Kidney (tissue), 14 donors: ENCODE data around the gene IQSEC1. TPM values are rescaled to one million over a fixed set of nuclear protein-coding genes. Genes with fewer than 3 reads are reported as not detected.

ENCODE experiments used
- DNase-seq, 5 donors: peaks; one replicate each; pipeline ENCODE4 v3.0.0-alpha.2; 2013 to 2020
- FAIRE-seq: peaks from 2 replicates; lab custom pipeline; 2012; peaks lifted over from hg19 to GRCh38; lab: Jason Lieb, UNC
- H3K27ac ChIP-seq, 2 donors: one replicate each; pipeline ENCODE4 v1.7.0; 2013; ENCODE audit warnings: low read depth in 2 of 2, low read length in 2 of 2, inconsistent platforms in 1 of 2
- H3K27me3 ChIP-seq: one replicate; pipeline ENCODE4 v1.7.1; 2013; ENCODE audit warnings: low read length, inconsistent platforms; ENCODE audit not compliant: control insufficient read depth, insufficient read depth
- H3K36me3 ChIP-seq, 3 donors: one replicate each; pipeline versions ENCODE4 v1.7.0 to v1.7.1; 2013; ENCODE audit warnings: low read length in 3 of 3, control low read depth in 1 of 3, inconsistent platforms in 1 of 3; ENCODE audit not compliant: insufficient read depth in 3 of 3, control insufficient read depth in 2 of 3
- H3K4me1 ChIP-seq, 3 donors: one replicate each; pipeline versions ENCODE4 v1.7.0 to v1.7.1; 2013; ENCODE audit warnings: low read length in 3 of 3, inconsistent platforms in 1 of 3, low read depth in 1 of 3; ENCODE audit not compliant: control insufficient read depth in 2 of 3, insufficient read depth in 2 of 3
- H3K4me3 ChIP-seq, 3 donors: one replicate each; pipeline versions ENCODE4 v1.7.0 to v1.8.1; 2013; ENCODE audit warnings: low read length in 3 of 3, control low read depth in 1 of 3, inconsistent platforms in 1 of 3
- H3K9ac ChIP-seq, 3 donors: one replicate each; pipeline versions ENCODE4 v1.7.0 to v1.7.1; 2013; ENCODE audit warnings: low read length in 3 of 3, control low read depth in 1 of 3, inconsistent platforms in 1 of 3
- H3K9me3 ChIP-seq, 3 donors: one replicate each; pipeline versions ENCODE4 v1.7.0 to v1.7.1; 2013; ENCODE audit warnings: low read length in 3 of 3, control low read depth in 1 of 3, inconsistent platforms in 1 of 3; ENCODE audit not compliant: control insufficient read depth in 2 of 3, insufficient read depth in 1 of 3
- intact Hi-C: fragments of 100-400 bp; cut with DNase I; formaldehyde crosslinking; loops from one replicate; pipeline ENCODE4 v1.11.1; 2022
- polyA plus RNA-seq: library from polyadenylated mRNA; stranded (reverse); fragments of 350-450 nt; fragmentation: Illumina TruSeq; extraction: RNeasy Lipid Tissue Mini Kit (QIAGEN cat#74804); gene quantifications from one replicate; pipeline ENCODE4 v1.2.3, GENCODE V29; 2014; ENCODE audit warnings: low read depth, low replicate concordance; ENCODE audit not compliant: insufficient read depth
- total RNA-seq: library from RNA; stranded (reverse); fragmentation: NEBNext Ultra II Directional; extraction: Animal tissue kit (Norgen Biotek cat#: 25700); gene quantifications from one replicate; pipeline ENCODE4 v1.2.1, GENCODE V29; 2021
- TF ChIP-seq, protein P1 (sequence below): IDR thresholded peaks from 3 replicates; pipeline ENCODE4 v1.5.1; 2012; ENCODE audit warnings: mild to moderate bottlenecking, moderate library complexity, borderline replicate concordance; ENCODE audit not compliant: insufficient read depth; ENCODE audit errors: extremely low read depth
- donor health status: control.
- donor health status: control.
- donor health status: control.
- donor health status: control.
- donor health status: control.
- donor health status: DM: yes; HTN: yes; CAD: no.
- donor health status: Normal renal cell carcinoma (clear cell type).

The IQSEC1 gene
- total and polyA plus RNA-seq, 2 donors from 2014 or later, result 15.1 to 45.7 TPM

GRCh38 chr3:13051066-13051465 is 22.2 kb downstream of the IQSEC1 start:
- no peaks in the 10 kb centered on the region for H3K9me3 ChIP-seq
- FAIRE-seq (no peak), DNase-seq (peak in 1 of 5 donors; percentile 46)
- H3K4me3 ChIP-seq, result no peak overlapping the region
- no peak overlapping the region for H3K9ac ChIP-seq
- H3K27ac ChIP-seq, result no peak overlapping the region
- TF ChIP-seq, protein P1, sequence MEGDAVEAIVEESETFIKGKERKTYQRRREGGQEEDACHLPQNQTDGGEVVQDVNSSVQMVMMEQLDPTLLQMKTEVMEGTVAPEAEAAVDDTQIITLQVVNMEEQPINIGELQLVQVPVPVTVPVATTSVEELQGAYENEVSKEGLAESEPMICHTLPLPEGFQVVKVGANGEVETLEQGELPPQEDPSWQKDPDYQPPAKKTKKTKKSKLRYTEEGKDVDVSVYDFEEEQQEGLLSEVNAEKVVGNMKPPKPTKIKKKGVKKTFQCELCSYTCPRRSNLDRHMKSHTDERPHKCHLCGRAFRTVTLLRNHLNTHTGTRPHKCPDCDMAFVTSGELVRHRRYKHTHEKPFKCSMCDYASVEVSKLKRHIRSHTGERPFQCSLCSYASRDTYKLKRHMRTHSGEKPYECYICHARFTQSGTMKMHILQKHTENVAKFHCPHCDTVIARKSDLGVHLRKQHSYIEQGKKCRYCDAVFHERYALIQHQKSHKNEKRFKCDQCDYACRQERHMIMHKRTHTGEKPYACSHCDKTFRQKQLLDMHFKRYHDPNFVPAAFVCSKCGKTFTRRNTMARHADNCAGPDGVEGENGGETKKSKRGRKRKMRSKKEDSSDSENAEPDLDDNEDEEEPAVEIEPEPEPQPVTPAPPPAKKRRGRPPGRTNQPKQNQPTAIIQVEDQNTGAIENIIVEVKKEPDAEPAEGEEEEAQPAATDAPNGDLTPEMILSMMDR, result no peak
- intact Hi-C loops, result no loop called here
- H3K4me1 ChIP-seq, result no peaks in the 10 kb centered on the region
- no peaks in the 10 kb centered on the region for H3K27me3 ChIP-seq
- H3K36me3 ChIP-seq, result no peaks in the 10 kb centered on the region

GRCh38 chr3:13050446-13050845 is 22.8 kb downstream of the IQSEC1 start:
- DNase-seq (no peak), FAIRE-seq (no peak)
- no peaks in the 10 kb centered on the region for H3K9me3 ChIP-seq
- H3K4me1 ChIP-seq, result no peaks in the 10 kb centered on the region
- no peaks in the 10 kb centered on the region for H3K27me3 ChIP-seq
- H3K36me3 ChIP-seq, result no peaks in the 10 kb centered on the region
- intact Hi-C loops, result no loop called here
- TF ChIP-seq, protein P1, result no peak
- H3K9ac ChIP-seq, result no peak overlapping the region
- H3K4me3 ChIP-seq, result no peak overlapping the region
- H3K27ac ChIP-seq, result no peak overlapping the region

- no peaks in the 10 kb centered on the region for H3K36me3 ChIP-seq
- FAIRE-seq, result no peak
- DNase-seq, result no peak
These were observed 23.8 kb downstream of the IQSEC1 start for GRCh38 chr3:13049400-13049799.

More at GRCh38 chr3:13049400-13049799, 23.8 kb downstream of the IQSEC1 start:
- TF ChIP-seq, protein P1, result no peak
- no peak overlapping the region for H3K27ac ChIP-seq
- intact Hi-C loops, result no loop called here
- H3K4me1 ChIP-seq, result no peaks in the 10 kb centered on the region
- no peak overlapping the region for H3K4me3 ChIP-seq
- H3K9me3 ChIP-seq, result no peaks in the 10 kb centered on the region
- no peaks in the 10 kb centered on the region for H3K27me3 ChIP-seq
- no peak overlapping the region for H3K9ac ChIP-seq
